Lung microvascular endothelial cell (primary cell): Measurements from ENCODE around the gene MALRD1. TPM values are rescaled to one million over a fixed set of nuclear protein-coding genes. Genes with fewer than 3 reads are reported as not detected.
"Not testable (repeated sequence)": the region's sequence is repeated elsewhere in the genome, so short reads cannot be mapped to it uniquely, and the experiment has no call there.

Experiments used
- DNase-seq, 2 donors: peaks; one replicate each; pipeline versions ENCODE4 v3.0.0 to v3.0.0-alpha.2; 2010; ENCODE audit warnings: low read depth in 2 of 2
- total RNA-seq: library from RNA; depleted of rRNA; stranded (reverse); fragments of >200 nt; gene quantifications from 2 replicates; pipeline ENCODE4 v1.2.1, GENCODE V29; 2014

Gene MALRD1
- total RNA-seq, 1 donor from 2014 or later = not detected

- DNase-seq = not testable (repeated sequence)
These were observed 721.2 kb downstream of the MALRD1 start for GRCh38 chr10:19769826-19770225.

- no peak for DNase-seq
These were observed 724.4 kb downstream of the MALRD1 start for GRCh38 chr10:19772972-19773371.

GRCh38 chr10:19775296-19775695, 726.7 kb downstream of the MALRD1 start:
- DNase-seq = no peak

- no peak for DNase-seq
These were observed 729.2 kb downstream of the MALRD1 start for GRCh38 chr10:19777806-19778205.

GRCh38 chr10:19778996-19779395, 730.4 kb downstream of the MALRD1 start:
- DNase-seq = no peak

GRCh38 chr10:19782430-19783089, 734.0 kb downstream of the MALRD1 start:
- no peak for DNase-seq

- no peak for DNase-seq
These were observed 735.1 kb downstream of the MALRD1 start for GRCh38 chr10:19783721-19784120.
